CD8-positive, alpha-beta memory T cell (primary cell): ENCODE results near the gene LMTK3. TPM values are rescaled to one million over a fixed set of nuclear protein-coding genes. Genes with fewer than 3 reads are reported as not detected.

Experiments used
- CTCF ChIA-PET: fragments of 350-600 bp; sonication (Branson Sonifier 250); formaldehyde crosslinking; loops from one replicate; lab custom pipeline; 2021; ENCODE audit warnings: antibody characterized with exemption; lab: Charles Lee
- POLR2A ChIA-PET: fragments of 350-600 bp; sonication (Branson Sonifier 250); formaldehyde crosslinking; loops from one replicate; lab custom pipeline; 2021; ENCODE audit warnings: antibody characterized with exemption; lab: Charles Lee
- DNase-seq, 5 donors: peaks; one replicate each; pipeline versions ENCODE4 v3.0.0 to v3.0.0-alpha.2; 2020 to 2022; ENCODE audit warnings: mixed read lengths in 1 of 5
- H3K27ac ChIP-seq: one replicate; pipeline ENCODE4 v1.7.0; 2013; ENCODE audit warnings: low read depth, mild to moderate bottlenecking, low read length, moderate library complexity
- H3K27me3 ChIP-seq: 2 replicates; pipeline ENCODE4 v1.7.0; 2013; ENCODE audit warnings: low read length, mild to moderate bottlenecking; ENCODE audit not compliant: insufficient read depth, poor library complexity, severe bottlenecking
- H3K36me3 ChIP-seq: 2 replicates; pipeline ENCODE4 v1.7.0; 2013; ENCODE audit warnings: mild to moderate bottlenecking, low read length, moderate library complexity; ENCODE audit not compliant: insufficient read depth
- H3K4me1 ChIP-seq: 2 replicates; pipeline ENCODE4 v1.7.0; 2013; ENCODE audit warnings: mild to moderate bottlenecking, low read length, moderate library complexity; ENCODE audit not compliant: insufficient read depth
- H3K4me3 ChIP-seq: 2 replicates; pipeline ENCODE4 v1.7.0; 2013; ENCODE audit warnings: mild to moderate bottlenecking, low read length
- H3K9me3 ChIP-seq: 2 replicates; pipeline ENCODE4 v1.7.0; 2013; ENCODE audit warnings: mild to moderate bottlenecking, low read length
- H3K27ac Mint-ChIP-seq, 8 donors: one replicate each; pipeline ENCODE4 v1.8.0; 2020 to 2021; ENCODE audit warnings: mixed read lengths in 8 of 8, mild to moderate bottlenecking in 6 of 8, inconsistent platforms in 3 of 8, moderate library complexity in 3 of 8
- H3K27me3 Mint-ChIP-seq, 2 donors: one replicate each; pipeline ENCODE4 v1.8.0; 2020 to 2021; ENCODE audit warnings: mixed read lengths in 2 of 2, mild to moderate bottlenecking in 1 of 2, moderate library complexity in 1 of 2
- H3K36me3 Mint-ChIP-seq, 3 donors: one replicate each; pipeline ENCODE4 v1.8.0; 2020 to 2021; ENCODE audit warnings: mixed read lengths in 3 of 3, inconsistent platforms in 1 of 3, mild to moderate bottlenecking in 1 of 3
- H3K4me1 Mint-ChIP-seq, 3 donors: one replicate each; pipeline ENCODE4 v1.8.0; 2020 to 2021; ENCODE audit warnings: mixed read lengths in 3 of 3, inconsistent platforms in 1 of 3, mild to moderate bottlenecking in 1 of 3
- H3K4me3 Mint-ChIP-seq, 7 donors: one replicate each; pipeline ENCODE4 v1.8.0; 2020 to 2021; ENCODE audit warnings: mixed read lengths in 7 of 7, mild to moderate bottlenecking in 6 of 7, moderate library complexity in 4 of 7, inconsistent platforms in 2 of 7
- H3K9me3 Mint-ChIP-seq, 5 donors: one replicate each; pipeline ENCODE4 v1.8.0; 2020 to 2022; ENCODE audit warnings: mixed read lengths in 5 of 5, mild to moderate bottlenecking in 3 of 5, moderate library complexity in 2 of 5, inconsistent platforms in 1 of 5
- polyA plus RNA-seq: library from polyadenylated mRNA; unstranded; fragments of 300-500 nt; fragmentation: Illumina TruSeq; gene quantifications from one replicate; pipeline ENCODE4 v1.2.3, GENCODE V29; 2021
- total RNA-seq, 2 experiments: library from RNA; stranded (reverse); gene quantifications; one replicate each; pipeline ENCODE4 v1.2.3, GENCODE V29; 2021

LMTK3 gene
- total and polyA plus RNA-seq, 3 experiments from 2014 or later = 4.6 to 4.7 TPM; not detected in 1

DNA sequence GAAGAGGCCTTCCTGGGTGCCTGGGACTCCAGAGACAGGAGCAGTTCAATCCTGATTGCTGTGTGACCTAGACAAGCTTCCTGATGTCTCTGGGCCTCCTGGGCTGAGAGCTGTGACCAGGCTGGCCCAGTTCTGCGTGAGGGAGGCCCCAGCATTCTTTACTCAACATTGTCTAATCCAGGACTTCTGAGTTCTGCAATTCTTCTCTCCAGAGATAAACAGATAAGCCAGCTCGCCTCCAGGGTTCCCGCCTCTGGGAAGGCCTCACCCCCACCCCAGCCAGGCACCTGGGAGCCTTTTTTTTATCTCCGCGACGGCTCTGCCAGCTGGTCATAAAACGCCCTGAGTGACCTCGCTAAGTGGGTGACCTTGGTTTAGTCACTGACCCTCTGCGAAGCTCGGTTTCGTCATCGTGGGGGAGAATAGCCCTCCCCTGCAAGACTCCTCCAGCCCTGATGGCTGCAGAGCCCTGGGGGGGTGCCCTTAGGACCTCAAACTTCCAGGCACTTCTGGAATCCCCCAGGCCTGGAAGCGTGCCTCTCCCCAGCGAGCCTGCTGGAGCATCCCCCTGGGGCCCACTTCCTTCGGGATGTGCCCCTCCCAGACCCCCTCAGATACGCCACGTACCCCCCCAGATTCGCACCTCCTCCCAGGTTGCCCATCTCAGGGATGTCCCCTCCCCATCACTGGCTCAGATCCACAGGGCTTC lies 42.2 kb upstream of the LMTK3 start:
- H3K4me3 ChIP-seq = no peak overlapping the region
- CTCF ChIA-PET = no interaction called here
- no peaks in the 10 kb centered on the region for H3K27me3 ChIP-seq
- DNase-seq = peak in 1 of 5 donors; percentile 42
- Mint-ChIP-seq H3K4me3 (no peak overlapping the region), H3K27me3 (peaks cover 17 to 22% of the 10 kb centered on the region in 2 donors), H3K4me1 (no peaks in the 10 kb centered on the region), H3K36me3 (no peaks in the 10 kb centered on the region), H3K27ac (no peak overlapping the region), H3K9me3 (no peaks in the 10 kb centered on the region)
- H3K9me3 ChIP-seq = no peaks in the 10 kb centered on the region
- H3K36me3 ChIP-seq = no peaks in the 10 kb centered on the region
- H3K4me1 ChIP-seq = no peaks in the 10 kb centered on the region
- no peak overlapping the region for H3K27ac ChIP-seq
- POLR2A ChIA-PET = no interaction called here

DNA sequence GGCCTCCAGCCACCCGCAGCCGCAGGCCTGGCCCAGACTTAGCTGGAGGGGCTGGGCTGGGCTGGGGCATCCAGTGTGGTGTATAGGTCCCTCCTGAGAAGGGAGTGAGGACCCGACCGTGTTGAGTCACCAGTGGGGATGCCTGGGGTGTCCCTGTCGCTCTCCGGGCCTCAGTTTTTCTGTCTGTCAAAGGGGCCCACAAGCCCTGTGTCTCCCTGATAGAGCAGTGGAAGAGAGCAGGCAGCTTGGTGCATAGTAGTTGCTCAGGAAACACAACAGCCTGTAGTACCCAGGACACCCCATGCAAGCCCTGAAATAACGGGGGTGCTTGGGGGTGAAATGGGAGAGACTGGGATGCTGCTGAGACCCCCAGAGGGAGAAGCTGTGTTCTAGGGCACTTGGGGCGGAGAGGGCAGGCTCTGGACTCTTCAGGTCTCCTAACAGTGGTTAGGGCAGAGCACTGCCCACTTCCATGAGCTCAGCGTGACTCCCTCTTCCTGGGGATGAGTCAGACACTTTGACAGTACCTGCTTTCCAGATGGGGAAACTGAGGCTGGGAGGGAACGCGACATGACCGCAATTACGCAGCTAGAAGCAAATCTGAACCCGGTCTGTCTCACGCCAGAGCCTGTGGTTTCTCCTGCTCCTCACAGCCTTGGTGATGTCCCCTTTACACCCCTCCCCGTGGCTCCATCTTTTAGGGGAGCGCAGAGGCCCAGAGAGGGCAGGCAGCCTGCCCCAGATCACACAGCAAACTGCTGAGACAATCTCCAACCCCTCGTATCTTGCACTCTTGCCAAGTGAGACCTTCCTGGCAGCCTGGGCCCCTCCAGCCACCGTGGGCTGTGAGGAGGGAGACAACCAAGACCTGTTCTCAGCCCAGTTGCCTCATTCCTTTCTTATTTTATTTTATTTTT lies 41.0 kb upstream of the LMTK3 start:
- H3K27ac Mint-ChIP-seq = no peak overlapping the region
- no peaks in the 10 kb centered on the region for H3K9me3 Mint-ChIP-seq
- DNase-seq = no peak
- H3K4me3 Mint-ChIP-seq = no peak overlapping the region
- Histone ChIP-seq H3K27ac (no peak overlapping the region), H3K27me3 (no peaks in the 10 kb centered on the region), H3K4me1 (no peaks in the 10 kb centered on the region), H3K9me3 (no peaks in the 10 kb centered on the region), H3K4me3 (no peak overlapping the region), H3K36me3 (no peaks in the 10 kb centered on the region)
- peaks cover 14 to 16% of the 10 kb centered on the region in 2 donors for H3K27me3 Mint-ChIP-seq
- H3K4me1 Mint-ChIP-seq = no peaks in the 10 kb centered on the region
- no peaks in the 10 kb centered on the region for H3K36me3 Mint-ChIP-seq
- POLR2A ChIA-PET = no interaction called here
- CTCF ChIA-PET = no interaction called here

- no peaks in the 10 kb centered on the region for H3K36me3 ChIP-seq
- Mint-ChIP-seq H3K9me3 (no peaks in the 10 kb centered on the region), H3K36me3 (no peaks in the 10 kb centered on the region), H3K27ac (no peak within 1 kb of the TSS), H3K4me3 (peak within 1 kb of the TSS in 1 of 7 donors; percentile 31), H3K27me3 (peaks cover 13 to 18% of the 10 kb centered on the region in 2 donors), H3K4me1 (no peaks in the 10 kb centered on the region)
- ChIA-PET CTCF (no interaction called here), POLR2A (no interaction called here)
- no peak within 1 kb of the TSS for H3K27ac ChIP-seq
- DNase-seq = peak in 1 of 5 donors; percentile 20
- H3K9me3 ChIP-seq = no peaks in the 10 kb centered on the region
- no peaks in the 10 kb centered on the region for H3K4me1 ChIP-seq
- H3K4me3 ChIP-seq = no peak within 1 kb of the TSS
- no peaks in the 10 kb centered on the region for H3K27me3 ChIP-seq
These were observed 40.0 kb upstream of the LMTK3 start, which contains the start of gene SULT2B1 for GRCh38 chr19:48551437-48552302. SULT2B1 (plus strand) TSS chr19:48552172; CDS start chr19:48552253, 81 bp downstream.

DNA sequence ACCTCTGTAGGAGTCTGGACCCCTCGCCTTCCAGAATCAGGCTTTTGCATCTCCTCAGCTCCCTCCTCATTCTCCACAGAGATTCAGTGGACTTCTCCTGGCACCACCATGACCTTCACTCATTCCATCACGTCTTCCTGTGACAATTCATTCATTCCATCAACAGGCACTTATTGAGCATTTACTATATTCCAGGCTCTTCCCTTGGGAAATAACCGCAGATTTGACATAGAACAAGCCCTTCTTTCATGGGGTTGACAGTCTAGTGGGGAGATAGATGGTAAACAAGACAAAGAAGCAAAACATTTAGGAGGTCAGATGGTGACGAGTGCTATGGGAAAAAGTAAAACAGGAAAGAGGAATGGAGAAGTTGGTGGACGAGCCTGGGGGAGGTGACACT lies 37.7 kb upstream of the LMTK3 start:
- H3K4me3 ChIP-seq = no peak overlapping the region
- no peaks in the 10 kb centered on the region for H3K4me1 ChIP-seq
- CTCF ChIA-PET = no interaction called here
- H3K27ac ChIP-seq = no peak overlapping the region
- H3K27me3 Mint-ChIP-seq = peaks cover 6 to 11% of the 10 kb centered on the region in 2 donors
- H3K27ac Mint-ChIP-seq = no peak overlapping the region
- no peaks in the 10 kb centered on the region for H3K27me3 ChIP-seq
- no peaks in the 10 kb centered on the region for H3K36me3 Mint-ChIP-seq
- DNase-seq = no peak
- no peaks in the 10 kb centered on the region for H3K36me3 ChIP-seq
- H3K4me1 Mint-ChIP-seq = no peaks in the 10 kb centered on the region
- no peak overlapping the region for H3K4me3 Mint-ChIP-seq
- POLR2A ChIA-PET = no interaction called here
- no peaks in the 10 kb centered on the region for H3K9me3 Mint-ChIP-seq
- H3K9me3 ChIP-seq = no peaks in the 10 kb centered on the region

DNA sequence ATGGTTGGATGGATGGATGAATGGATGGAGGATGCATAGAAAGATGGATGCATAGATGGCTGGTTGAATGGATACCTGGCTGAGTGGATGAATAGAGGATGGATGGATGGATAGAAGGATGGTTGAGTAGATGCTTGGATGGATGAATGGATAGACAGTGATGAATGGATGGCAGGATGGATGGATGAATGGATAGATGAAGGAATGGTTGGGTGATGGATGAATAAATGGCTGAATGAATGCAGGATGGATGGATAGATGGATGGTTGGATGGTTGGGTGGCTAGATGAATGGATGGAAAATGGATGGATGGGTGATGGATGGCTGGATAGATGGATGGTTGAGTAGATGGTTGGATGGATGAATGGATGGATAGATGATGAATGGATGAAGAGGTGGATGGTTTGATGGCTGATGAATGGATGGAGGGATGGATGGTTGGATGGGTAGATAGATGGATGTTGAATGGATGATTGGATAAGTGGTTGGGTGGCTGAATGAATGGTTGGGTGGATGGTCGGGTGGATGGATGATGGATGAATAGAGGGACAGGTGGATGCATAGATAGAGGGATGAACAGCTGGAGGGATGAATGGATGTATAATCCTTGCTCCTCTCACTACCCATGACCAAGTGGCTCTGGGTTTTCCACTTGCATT lies 36.7 kb upstream of the LMTK3 start:
- POLR2A ChIA-PET = no interaction called here
- Histone ChIP-seq H3K4me1 (no peaks in the 10 kb centered on the region), H3K27ac (no peak overlapping the region), H3K9me3 (no peaks in the 10 kb centered on the region), H3K4me3 (no peak overlapping the region), H3K27me3 (no peaks in the 10 kb centered on the region), H3K36me3 (no peaks in the 10 kb centered on the region)
- Mint-ChIP-seq H3K9me3 (no peaks in the 10 kb centered on the region), H3K4me3 (no peak overlapping the region), H3K27ac (no peak overlapping the region), H3K4me1 (no peaks in the 10 kb centered on the region), H3K27me3 (peaks cover 6 to 11% of the 10 kb centered on the region in 2 donors), H3K36me3 (no peaks in the 10 kb centered on the region)
- CTCF ChIA-PET = no interaction called here
- no peak for DNase-seq

- Mint-ChIP-seq H3K36me3 (no peaks in the 10 kb centered on the region), H3K4me1 (no peaks in the 10 kb centered on the region), H3K27me3 (peaks cover 6 to 11% of the 10 kb centered on the region in 2 donors), H3K9me3 (no peaks in the 10 kb centered on the region), H3K27ac (no peak overlapping the region), H3K4me3 (no peak overlapping the region)
- POLR2A ChIA-PET = no interaction called here
- CTCF ChIA-PET = no interaction called here
- H3K36me3 ChIP-seq = no peaks in the 10 kb centered on the region
- H3K4me1 ChIP-seq = no peaks in the 10 kb centered on the region
- no peak overlapping the region for H3K4me3 ChIP-seq
- DNase-seq = no peak
- no peaks in the 10 kb centered on the region for H3K9me3 ChIP-seq
- no peak overlapping the region for H3K27ac ChIP-seq
- no peaks in the 10 kb centered on the region for H3K27me3 ChIP-seq
These were observed 36.1 kb upstream of the LMTK3 start for GRCh38 chr19:48547722-48548121.

GRCh38 chr19:48544856-48545750 lies 33.5 kb upstream of the LMTK3 start:
- no peak overlapping the region for H3K27ac ChIP-seq
- ChIA-PET POLR2A (no interaction called here), CTCF (no interaction called here)
- no peak for DNase-seq
- H3K36me3 ChIP-seq = no peaks in the 10 kb centered on the region
- Mint-ChIP-seq H3K27me3 (peaks cover 4% of the 10 kb centered on the region in 2 donors), H3K27ac (no peak overlapping the region), H3K4me1 (no peaks in the 10 kb centered on the region), H3K9me3 (no peaks in the 10 kb centered on the region), H3K4me3 (no peak overlapping the region), H3K36me3 (no peaks in the 10 kb centered on the region)
- H3K4me3 ChIP-seq = no peak overlapping the region
- H3K27me3 ChIP-seq = no peaks in the 10 kb centered on the region
- no peaks in the 10 kb centered on the region for H3K9me3 ChIP-seq
- H3K4me1 ChIP-seq = no peaks in the 10 kb centered on the region
